Measurements from ENCODE around the gene TRUB2. TPM values are rescaled to one million over a fixed set of nuclear protein-coding genes. Genes with fewer than 3 reads are reported as not detected.
"Not testable (repeated sequence)": the region's sequence is repeated elsewhere in the genome, so short reads cannot be mapped to it uniquely, and the experiment has no call there.

The TRUB2 gene
- total RNA-seq, 2 donors from 2014 or later, result 22.6 to 35.2 TPM

GRCh38 chr9:128297221-128297773 is 24.9 kb downstream of the TRUB2 start:
- ATAC-seq (replicated peaks), result no peak
- Mint-ChIP-seq H3K9me3 (no peaks in the 10 kb centered on the region), H3K4me3 (no peak overlapping the region), H3K4me1 (peaks cover 4% of the 10 kb centered on the region), H3K27me3 (no peaks in the 10 kb centered on the region), H3K27ac (peak overlapping the region; percentile 52), H3K36me3 (ENCODE audit: low read depth) (no peaks in the 10 kb centered on the region)

- no peaks in the 10 kb centered on the region for H3K9me3 Mint-ChIP-seq
- no peak overlapping the region for H3K4me3 Mint-ChIP-seq
- ATAC-seq (replicated peaks), result no peak
- peak overlapping the region; percentile 52 for H3K27ac Mint-ChIP-seq
- no peaks in the 10 kb centered on the region for H3K27me3 Mint-ChIP-seq
- no peaks in the 10 kb centered on the region for H3K36me3 Mint-ChIP-seq (ENCODE audit: low read depth)
- H3K4me1 Mint-ChIP-seq, result peaks cover 4% of the 10 kb centered on the region
Observed at GRCh38 chr9:128296340-128297220, 25.7 kb downstream of the TRUB2 start.

GRCh38 chr9:128294142-128294541 is 28.1 kb downstream of the TRUB2 start:
- ATAC-seq (replicated peaks), result no peak
- Mint-ChIP-seq H3K4me1 (peaks cover 4% of the 10 kb centered on the region), H3K27ac (no peak overlapping the region), H3K36me3 (ENCODE audit: low read depth) (no peaks in the 10 kb centered on the region), H3K27me3 (no peaks in the 10 kb centered on the region), H3K4me3 (no peak overlapping the region), H3K9me3 (no peaks in the 10 kb centered on the region)

GRCh38 chr9:128293091-128293490 is 29.2 kb downstream of the TRUB2 start:
- no peak for ATAC-seq (replicated peaks)
- H3K4me1 Mint-ChIP-seq, result peaks cover 4% of the 10 kb centered on the region
- H3K27me3 Mint-ChIP-seq, result no peaks in the 10 kb centered on the region
- H3K27ac Mint-ChIP-seq, result no peak overlapping the region
- no peaks in the 10 kb centered on the region for H3K36me3 Mint-ChIP-seq (ENCODE audit: low read depth)
- H3K4me3 Mint-ChIP-seq, result no peak overlapping the region
- H3K9me3 Mint-ChIP-seq, result no peaks in the 10 kb centered on the region

GRCh38 chr9:128292009-128292408 is 30.2 kb downstream of the TRUB2 start:
- Mint-ChIP-seq H3K36me3 (ENCODE audit: low read depth) (no peaks in the 10 kb centered on the region), H3K27ac (no peak overlapping the region), H3K4me1 (peaks cover 4% of the 10 kb centered on the region), H3K9me3 (no peaks in the 10 kb centered on the region), H3K27me3 (no peaks in the 10 kb centered on the region), H3K4me3 (no peak overlapping the region)
- ATAC-seq (replicated peaks), result no peak

GRCh38 chr9:128288273-128289004 is 33.8 kb downstream of the TRUB2 start:
- peaks cover 6% of the 10 kb centered on the region for H3K36me3 Mint-ChIP-seq (ENCODE audit: low read depth)
- no peaks in the 10 kb centered on the region for H3K9me3 Mint-ChIP-seq
- H3K27ac Mint-ChIP-seq, result peak overlapping the region; percentile 12
- ATAC-seq (replicated peaks), result no peak
- no peaks in the 10 kb centered on the region for H3K4me1 Mint-ChIP-seq
- no peaks in the 10 kb centered on the region for H3K27me3 Mint-ChIP-seq
- H3K4me3 Mint-ChIP-seq, result no peak overlapping the region

- Mint-ChIP-seq H3K9me3 (no peaks in the 10 kb centered on the region), H3K27me3 (no peaks in the 10 kb centered on the region), H3K36me3 (ENCODE audit: low read depth) (peaks cover 6% of the 10 kb centered on the region), H3K4me1 (no peaks in the 10 kb centered on the region), H3K27ac (no peak overlapping the region), H3K4me3 (no peak overlapping the region)
- ATAC-seq (replicated peaks), result no peak
Observed at GRCh38 chr9:128286440-128286839, 35.8 kb downstream of the TRUB2 start.

GRCh38 chr9:128285033-128285784 is 37.0 kb downstream of the TRUB2 start:
- H3K36me3 Mint-ChIP-seq (ENCODE audit: low read depth), result peaks cover 6% of the 10 kb centered on the region
- no peaks in the 10 kb centered on the region for H3K9me3 Mint-ChIP-seq
- H3K27me3 Mint-ChIP-seq, result no peaks in the 10 kb centered on the region
- ATAC-seq (replicated peaks), result no peak
- no peak overlapping the region for H3K27ac Mint-ChIP-seq
- no peak overlapping the region for H3K4me3 Mint-ChIP-seq
- H3K4me1 Mint-ChIP-seq, result peaks cover under 1% of the 10 kb centered on the region

- peaks cover 9% of the 10 kb centered on the region for H3K4me1 Mint-ChIP-seq
- peaks cover 6% of the 10 kb centered on the region for H3K36me3 Mint-ChIP-seq (ENCODE audit: low read depth)
- ATAC-seq (replicated peaks), result no peak
- no peak overlapping the region for H3K4me3 Mint-ChIP-seq
- H3K27me3 Mint-ChIP-seq, result no peaks in the 10 kb centered on the region
- no peaks in the 10 kb centered on the region for H3K9me3 Mint-ChIP-seq
- no peak overlapping the region for H3K27ac Mint-ChIP-seq
Observed at GRCh38 chr9:128282500-128282899, 39.7 kb downstream of the TRUB2 start.

GRCh38 chr9:128280084-128280622 is 42.1 kb downstream of the TRUB2 start:
- ATAC-seq (replicated peaks), result no peak
- no peaks in the 10 kb centered on the region for H3K27me3 Mint-ChIP-seq
- H3K36me3 Mint-ChIP-seq (ENCODE audit: low read depth), result peaks cover 14% of the 10 kb centered on the region
- no peak overlapping the region for H3K4me3 Mint-ChIP-seq
- no peaks in the 10 kb centered on the region for H3K9me3 Mint-ChIP-seq
- no peak overlapping the region for H3K27ac Mint-ChIP-seq
- peaks cover 22% of the 10 kb centered on the region for H3K4me1 Mint-ChIP-seq

GRCh38 chr9:128279088-128280073 is 42.9 kb downstream of the TRUB2 start:
- Mint-ChIP-seq H3K4me1 (peaks cover 27% of the 10 kb centered on the region), H3K36me3 (ENCODE audit: low read depth) (peaks cover 14% of the 10 kb centered on the region), H3K27ac (peak overlapping the region; percentile 15)
- H3K4me3 Mint-ChIP-seq; H3K9me3 Mint-ChIP-seq; ATAC-seq (replicated peaks); H3K27me3 Mint-ChIP-seq: not testable (repeated sequence)

- Mint-ChIP-seq H3K4me3 (peak overlapping the region; percentile 99), H3K27ac (peak overlapping the region; percentile 100), H3K9me3 (no peaks in the 10 kb centered on the region), H3K36me3 (ENCODE audit: low read depth) (peaks cover 38% of the 10 kb centered on the region), H3K27me3 (no peaks in the 10 kb centered on the region), H3K4me1 (peaks cover 27% of the 10 kb centered on the region)
- no peak for ATAC-seq (replicated peaks)
Observed at GRCh38 chr9:128276574-128277270, 45.5 kb downstream of the TRUB2 start.
